HCT116 (cell line): ENCODE results near the gene PRICKLE3. TPM values are rescaled to one million over a fixed set of nuclear protein-coding genes. Genes with fewer than 3 reads are reported as not detected.

Source experiments
- ATAC-seq: fragments of 200-7000 bp; cut with Tn5 transposase; 2 replicates; pipeline ENCODE4 v1.9.1; 2020; ENCODE audit warnings: mild to moderate bottlenecking, moderate library complexity
- BruUV-seq: library from RNA; stranded (reverse); fragments of 400-500 nt; replicated peaks from 2 replicates; lab custom pipeline; 2021; lab: Mats Ljungman, UMichigan
- CTCF ChIA-PET: fragments of 300-600 bp; sonication (Branson Sonifier 250); formaldehyde crosslinking; loops from one replicate; lab custom pipeline; 2021; ENCODE audit warnings: antibody characterized with exemption; lab: Charles Lee
- POLR2A ChIA-PET: fragments of 300-600, 350-600 bp; sonication (Branson Sonifier 250); formaldehyde crosslinking; loops from one replicate; lab custom pipeline; 2021; ENCODE audit warnings: antibody characterized with exemption; lab: Charles Lee
- RAD21 ChIA-PET, 2 experiments: fragments of 300-600 bp; sonication (Branson Sonifier 250); formaldehyde crosslinking; loops; one replicate each; lab custom pipeline; 2023; ENCODE audit warnings: low total read pairs in 2 of 2; ENCODE audit not compliant: uncharacterized antibody in 2 of 2, unreplicated experiment in 2 of 2, low non-redundant PET in 1 of 2; lab: Charles Lee
- DNase-seq: peaks from one replicate; pipeline ENCODE4 v3.0.0-alpha.2; 2010; ENCODE audit warnings: low read depth, low spot score
- H2AFZ ChIP-seq: fragments of 200-600 bp; shearing (Covaris generic), sonication (generic); 2 replicates; pipeline ENCODE4 v1.6.1; 2017; ENCODE audit warnings: low read depth, mixed run types, mixed read lengths, antibody characterized with exemption, low read length; ENCODE audit not compliant: poor library complexity, severe bottlenecking
- H3K27ac ChIP-seq: 2 replicates; pipeline ENCODE4 v1.5.1; 2012; ENCODE audit warnings: low read depth, low read length
- H3K27me3 ChIP-seq: fragments of 200-600 bp; sonication (generic); 2 replicates; pipeline ENCODE4 v1.6.1; 2016; ENCODE audit warnings: mixed run types, low read length, mixed read lengths; ENCODE audit not compliant: insufficient read depth
- H3K36me3 ChIP-seq, 2 experiments: fragments of 200-500 bp in 1 of 2; fragments of 200-600 bp in 1 of 2; sonication (Bioruptor generic) in 1 of 2; sonication (generic) in 1 of 2; 2 replicates each; pipeline versions ENCODE4 v1.5.1 to v1.6.1; 2014 to 2016; ENCODE audit warnings: low read length in 2 of 2, inconsistent platforms in 1 of 2, mixed read lengths in 1 of 2, mixed run types in 1 of 2; ENCODE audit not compliant: insufficient read depth in 2 of 2, control insufficient read depth in 1 of 2
- H3K4me1 ChIP-seq, 2 experiments: fragments of 200-600 bp in 1 of 2; sonication (generic) in 1 of 2; 2 replicates each; pipeline versions ENCODE4 v1.5.1 to v1.6.1; 2012 to 2017; ENCODE audit warnings: low read length in 2 of 2, inconsistent platforms in 1 of 2, mild to moderate bottlenecking in 1 of 2, mixed read lengths in 1 of 2, mixed run types in 1 of 2, moderate library complexity in 1 of 2; ENCODE audit not compliant: insufficient read depth in 2 of 2, control insufficient read depth in 1 of 2
- H3K4me2 ChIP-seq: fragments of 200-600 bp; sonication (generic); 2 replicates; pipeline ENCODE4 v1.6.1; 2017; ENCODE audit warnings: mixed run types, low read length, mixed read lengths
- H3K4me3 ChIP-seq, 2 experiments: fragments of 200-600 bp in 1 of 2; sonication (generic) in 1 of 2; replicated peaks in 1 of 2; 2 replicates each; pipeline ENCODE4 v1.5.1; 2011 to 2016; ENCODE audit warnings: low read length in 2 of 2, control low read depth in 1 of 2, low read depth in 1 of 2, mild to moderate bottlenecking in 1 of 2, mixed read lengths in 1 of 2, mixed run types in 1 of 2
- H3K79me2 ChIP-seq: fragments of 200-600 bp; sonication (generic); 2 replicates; pipeline ENCODE4 v1.6.1; 2017; ENCODE audit warnings: mild to moderate bottlenecking, mixed run types, low read length, moderate library complexity, mixed read lengths; ENCODE audit not compliant: insufficient read depth
- H3K9ac ChIP-seq: fragments of 200-600 bp; sonication (generic); 2 replicates; pipeline ENCODE4 v1.6.1; 2016; ENCODE audit warnings: low read length, mixed read lengths
- H3K9me2 ChIP-seq: fragments of 200-600 bp; sonication (generic), shearing (Covaris generic); 2 replicates; pipeline ENCODE4 v1.6.1; 2017; ENCODE audit warnings: mixed run types, mild to moderate bottlenecking, moderate library complexity; ENCODE audit not compliant: insufficient read depth
- H3K9me3 ChIP-seq, 2 experiments: fragments of 200-500 bp in 1 of 2; fragments of 200-600 bp in 1 of 2; sonication (Bioruptor generic) in 1 of 2; sonication (generic) in 1 of 2; 2 replicates each; pipeline ENCODE4 v1.6.1; 2014 to 2017; ENCODE audit warnings: low read length in 2 of 2, mixed read lengths in 2 of 2, inconsistent platforms in 1 of 2, low read depth in 1 of 2, mild to moderate bottlenecking in 1 of 2, mixed run types in 1 of 2, moderate library complexity in 1 of 2; ENCODE audit not compliant: control insufficient read depth in 1 of 2, insufficient read depth in 1 of 2
- H4K20me1 ChIP-seq: fragments of 200-600 bp; sonication (generic), shearing (Covaris generic); 2 replicates; pipeline ENCODE4 v1.6.1; 2017; ENCODE audit warnings: mixed run types, mild to moderate bottlenecking, moderate library complexity; ENCODE audit not compliant: insufficient read depth
- CTCF ChIP-seq, 3 experiments: fragments of 200-600 bp in 1 of 3; sonication (generic) in 1 of 3; IDR thresholded peaks in 2 of 3; conservative IDR thresholded peaks in 1 of 3; 2 replicates each; pipeline ENCODE4 v1.5.1; 2012 to 2017; ENCODE audit warnings: low read depth in 2 of 3, low read length in 2 of 3, antibody characterized with exemption in 1 of 3, borderline replicate concordance in 1 of 3, control low read depth in 1 of 3, mild to moderate bottlenecking in 1 of 3, mixed read lengths in 1 of 3, mixed run types in 1 of 3, moderate library complexity in 1 of 3; ENCODE audit not compliant: insufficient read depth in 1 of 3
- EZH2phosphoT487 ChIP-seq: fragments of 200-600 bp; IDR thresholded peaks from 2 replicates; pipeline ENCODE4 v1.6.1; 2018; ENCODE audit warnings: antibody characterized with exemption, borderline replicate concordance
- REST ChIP-seq: IDR thresholded peaks from 2 replicates; pipeline ENCODE4 v1.6.1; 2012; ENCODE audit warnings: low read depth
- SIN3A ChIP-seq: IDR thresholded peaks from 2 replicates; pipeline ENCODE4 v1.6.1; 2012; ENCODE audit warnings: low read depth
- SRF ChIP-seq: IDR thresholded peaks from 2 replicates; pipeline ENCODE4 v1.6.1; 2012; ENCODE audit warnings: low read depth
- TCF7L2 ChIP-seq: IDR thresholded peaks from 2 replicates; pipeline ENCODE4 v1.7.0; 2011; ENCODE audit warnings: borderline replicate concordance, inconsistent platforms; ENCODE audit not compliant: insufficient read depth, insufficient read length; ENCODE audit errors: extremely low read depth
- ZFX ChIP-seq: fragments of 450-650 bp; IDR thresholded peaks from 2 replicates; pipeline ENCODE4 v1.6.1; 2017
- intact Hi-C: fragments of 100-400 bp; cut with micrococcal nuclease; formaldehyde crosslinking; loops from 2 replicates; pipeline ENCODE4 v1.10.0; 2022
- total RNA-seq: library from RNA; stranded (reverse); gene quantifications from one replicate; pipeline ENCODE4 v1.2.1, GENCODE V29; 2021; ENCODE audit not compliant: unreplicated experiment

Gene PRICKLE3
- total RNA-seq, 1 experiment from 2014 or later = 27.8 TPM

- CTCF ChIA-PET = interaction anchor here (0.8 to 1.5 kb wide), 9 partner anchors 8 to 646 kb away, joined by 3 to 6 read pairs (median 4); no protein-coding TSS in a partner anchor
- POLR2A ChIA-PET = interaction anchor here (1.4 kb wide), 1 partner anchor 9 kb away, joined by 4 read pairs; no protein-coding TSS in a partner anchor
- RAD21 ChIA-PET = no interaction called here
- Histone ChIP-seq H3K27me3 (no peaks in the 10 kb centered on the region), H3K79me2 (no peaks in the 10 kb centered on the region; the same call in 1 of the 2 replicates), H3K36me3 (no peaks in the 10 kb centered on the region), H3K9me3 (no peaks in the 10 kb centered on the region), H3K9me2 (no peaks in the 10 kb centered on the region), H2AFZ (no peak overlapping the region), H4K20me1 (no peaks in the 10 kb centered on the region), H3K4me1 (peaks cover 14 to 23% of the 10 kb centered on the region in 2 experiments), H3K9ac (no peak overlapping the region), H3K4me3 (no peak overlapping the region), H3K4me2 (peak overlapping the region; percentile 78), H3K27ac (no peak overlapping the region)
- ATAC-seq = no peak
- no peak for TF ChIP-seq TCF7L2
- TF ChIP-seq ZFX = no peak
- no peak for TF ChIP-seq REST
- no peak for TF ChIP-seq SIN3A
- TF ChIP-seq EZH2phosphoT487 = no peak
- TF ChIP-seq CTCF (IDR thresholded peaks at IDR 0.05 in 2 of 3, conservative IDR thresholded peaks at IDR 0.05 in 1 of 3; ENCODE audit: borderline replicate concordance in 1 of 3, insufficient read depth in 1 of 3, low read depth in 2 of 3, low read length in 2 of 3) = peak in 2 of 3 experiments; percentile 64 to 67; a peak in 4 of 6 replicates
- no peak for TF ChIP-seq SRF
- no peak for DNase-seq
- BruUV-seq = no TSS peak
- intact Hi-C loops = loop anchor here (1.0 to 10.0 kb wide), 3 partner anchors 7 to 642 kb away; partner anchors contain the start of gene SYP
These were observed 6.7 kb upstream of the PRICKLE3 start for GRCh38 chrX:49192722-49193328.
